ENCODE measurements around the gene MS4A7. TPM values are rescaled to one million over a fixed set of nuclear protein-coding genes. Genes with fewer than 3 reads are reported as not detected.

The MS4A7 gene
- total RNA-seq, 1 donor, result not detected

DNA sequence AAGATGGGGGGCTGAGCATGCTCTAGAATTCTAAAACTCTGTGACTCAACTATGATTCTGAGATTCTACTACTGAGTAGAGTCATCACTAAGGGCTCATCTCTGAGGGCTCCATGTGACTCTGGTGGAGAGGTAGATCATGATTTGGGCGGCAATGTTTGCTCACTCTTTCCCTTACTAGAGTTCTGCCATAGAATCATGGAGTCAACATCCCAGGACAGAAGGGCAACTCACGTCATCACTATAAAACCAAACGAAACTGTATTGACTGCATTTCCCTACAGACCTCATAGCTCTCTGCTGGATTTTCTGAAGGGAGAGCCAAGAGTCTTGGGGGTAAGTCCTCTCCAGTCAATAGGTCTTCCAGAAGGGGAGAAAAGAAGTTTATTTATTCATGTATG is 18.1 kb downstream of the MS4A7 start, which contains the start of gene MS4A14:
Gene MS4A14, plus strand, starts transcription at position 78 of the 400 bp plus-strand sequence. Its CDS starts 120 bp downstream, at position 198.
- no peak for DNase-seq (ENCODE audit: low read depth)
- TF ChIP-seq CTCF (IDR thresholded peaks at IDR 0.05; ENCODE audit: insufficient read depth, low read length), result no peak
- no peak within 1 kb of the TSS for H3K4me3 ChIP-seq (ENCODE audit: low read depth, low read length)

- DNase-seq (ENCODE audit: low read depth), result no peak
- no peak overlapping the region for H3K4me3 ChIP-seq (ENCODE audit: low read depth, low read length)
- TF ChIP-seq CTCF (IDR thresholded peaks at IDR 0.05; ENCODE audit: insufficient read depth, low read length), result no peak
Observed at GRCh38 chr11:60396799-60397198, 18.5 kb downstream of the MS4A7 start.

GRCh38 chr11:60420015-60420414 is 41.7 kb downstream of the MS4A7 start:
- TF ChIP-seq CTCF (IDR thresholded peaks at IDR 0.05; ENCODE audit: insufficient read depth, low read length), result no peak
- DNase-seq (ENCODE audit: low read depth), result no peak
- no peak overlapping the region for H3K4me3 ChIP-seq (ENCODE audit: low read depth, low read length)

DNA sequence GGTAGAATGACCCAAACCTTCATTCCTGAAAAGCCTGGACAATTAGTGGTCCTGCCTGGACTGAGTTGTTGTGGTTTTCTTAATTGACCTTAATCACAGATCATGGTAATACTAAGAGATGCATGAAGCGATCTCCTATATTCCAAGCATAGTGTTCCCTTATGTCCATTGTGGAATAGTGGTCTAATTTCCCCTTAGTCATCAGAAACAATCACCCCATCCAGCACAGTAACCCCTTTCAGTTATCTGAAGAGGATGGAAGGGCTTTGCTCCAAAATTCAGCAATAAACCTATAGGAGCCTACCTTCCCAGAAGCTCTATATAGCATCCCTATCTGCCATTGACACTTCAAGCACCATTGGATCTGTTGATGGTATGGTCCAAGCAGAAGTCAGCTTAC is 44.3 kb downstream of the MS4A7 start:
- no peak for TF ChIP-seq CTCF (IDR thresholded peaks at IDR 0.05; ENCODE audit: insufficient read depth, low read length)
- DNase-seq (ENCODE audit: low read depth), result no peak
- H3K4me3 ChIP-seq (ENCODE audit: low read depth, low read length), result no peak overlapping the region

DNA sequence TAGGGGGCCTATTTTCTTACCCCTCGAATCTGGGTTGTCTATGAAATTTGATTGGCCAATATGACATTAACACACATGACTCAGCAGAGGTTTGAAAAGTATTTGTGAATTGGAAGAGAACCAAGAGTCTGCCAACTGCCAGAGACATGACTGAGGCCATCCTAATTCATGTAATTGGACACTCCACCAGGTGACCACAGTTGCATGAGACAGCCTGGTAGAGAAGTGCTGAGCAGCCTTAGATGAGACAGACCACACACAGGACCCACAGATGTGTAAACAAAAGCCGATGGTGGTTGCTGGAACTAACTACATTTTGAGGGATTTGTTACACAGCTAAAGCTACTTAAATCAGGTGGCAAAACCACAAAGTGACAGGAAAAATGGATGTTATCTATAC is 50.2 kb downstream of the MS4A7 start:
- no peak for DNase-seq (ENCODE audit: low read depth)
- TF ChIP-seq CTCF (IDR thresholded peaks at IDR 0.05; ENCODE audit: insufficient read depth, low read length), result no peak
- H3K4me3 ChIP-seq (ENCODE audit: low read depth, low read length), result no peak overlapping the region

GRCh38 chr11:60429272-60429671 is 50.9 kb downstream of the MS4A7 start, which contains the start of gene MS4A5:
Gene MS4A5, plus strand, starts transcription at chr11:60429572. Its CDS starts 103 bp downstream, at chr11:60429675.
- no peak for TF ChIP-seq CTCF (IDR thresholded peaks at IDR 0.05; ENCODE audit: insufficient read depth, low read length)
- no peak for DNase-seq (ENCODE audit: low read depth)
- H3K4me3 ChIP-seq (ENCODE audit: low read depth, low read length), result no peak within 1 kb of the TSS

GRCh38 chr11:60431251-60431650 is 52.9 kb downstream of the MS4A7 start:
- no peak overlapping the region for H3K4me3 ChIP-seq (ENCODE audit: low read depth, low read length)
- no peak for TF ChIP-seq CTCF (IDR thresholded peaks at IDR 0.05; ENCODE audit: insufficient read depth, low read length)
- DNase-seq (ENCODE audit: low read depth), result no peak

Measured in fibroblast of the aortic adventitia (primary cell).